Posterior vena cava (tissue), 2 donors: ENCODE data around the gene BRINP2. TPM values are rescaled to one million over a fixed set of nuclear protein-coding genes. Genes with fewer than 3 reads are reported as not detected.

Source experiments
- DNase-seq: peaks from one replicate; pipeline ENCODE4 v3.0.0-alpha.2; 2020; ENCODE audit warnings: low spot score
- intact Hi-C, 2 donors: fragments of 100-400 bp; cut with DNase I; formaldehyde crosslinking; loops; one replicate each; pipeline versions ENCODE4 v1.14.1 to v1.14.2; 2022 to 2023
- long read RNA-seq, 2 donors: library from polyadenylated mRNA; unstranded; transcript quantifications; one replicate each; pipeline ENCODE4 v2.0.0, GENCODE V29; 2020 to 2021
- total RNA-seq, 2 donors: library from RNA; stranded (reverse); fragmentation: NEBNext Ultra II Directional; extraction: Animal tissue kit (Norgen Biotek cat#: 25700); gene quantifications; one replicate each; pipeline ENCODE4 v1.2.1, GENCODE V29; 2021
- donor health status: DM: yes; HTN: yes; CAD: no.
- donor health status: DM: yes; HTN: yes; CAD: no.

BRINP2 gene
- under 1 TPM; 0.19 to 0.52 TPM for total RNA-seq
- long read RNA-seq, donor 1, result 0 reads
- long read RNA-seq, donor 2, result 0 reads

- no peak for DNase-seq
- intact Hi-C loops, result no loop called here
These were observed at the start of gene BRINP2 for GRCh38 chr1:177170756-177171535. TSS of gene BRINP2 (plus strand) at chr1:177170958. CDS start at chr1:177229877, 58,919 bp downstream.

GRCh38 chr1:177122461-177123251 lies 48.1 kb upstream of the BRINP2 start:
- DNase-seq, result no peak
- intact Hi-C loops, result no loop called here

GRCh38 chr1:177124577-177125278 lies 46.0 kb upstream of the BRINP2 start:
- no peak for DNase-seq
- intact Hi-C loops, result no loop called here

- DNase-seq, result no peak
- intact Hi-C loops, result no loop called here
These were observed 44.5 kb upstream of the BRINP2 start for GRCh38 chr1:177126267-177126666.

- DNase-seq, result no peak
- intact Hi-C loops, result no loop called here
These were observed 42.0 kb upstream of the BRINP2 start for GRCh38 chr1:177128665-177129281.

GRCh38 chr1:177130451-177130945 lies 40.3 kb upstream of the BRINP2 start:
- no peak for DNase-seq
- intact Hi-C loops, result no loop called here

- DNase-seq, result no peak
- intact Hi-C loops, result no loop called here
These were observed 39.0 kb upstream of the BRINP2 start for GRCh38 chr1:177131723-177132122.

- DNase-seq, result no peak
- intact Hi-C loops, result no loop called here
These were observed 38.6 kb upstream of the BRINP2 start for GRCh38 chr1:177132141-177132540.

GRCh38 chr1:177133977-177134538 lies 36.7 kb upstream of the BRINP2 start:
- DNase-seq, result no peak
- intact Hi-C loops, result no loop called here

- no peak for DNase-seq
- intact Hi-C loops, result no loop called here
These were observed 35.5 kb upstream of the BRINP2 start for GRCh38 chr1:177135250-177135649.

- intact Hi-C loops, result no loop called here
- DNase-seq, result no peak
These were observed 32.9 kb upstream of the BRINP2 start for GRCh38 chr1:177137814-177138213.

- DNase-seq, result no peak
- intact Hi-C loops, result no loop called here
These were observed 32.4 kb upstream of the BRINP2 start for GRCh38 chr1:177138347-177138746.

- no peak for DNase-seq
- intact Hi-C loops, result no loop called here
These were observed 28.7 kb upstream of the BRINP2 start for GRCh38 chr1:177142010-177142409.

- DNase-seq, result no peak
- intact Hi-C loops, result no loop called here
These were observed 27.9 kb upstream of the BRINP2 start for GRCh38 chr1:177142791-177143271.

GRCh38 chr1:177145106-177146070 lies 25.4 kb upstream of the BRINP2 start:
- intact Hi-C loops, result no loop called here
- no peak for DNase-seq

GRCh38 chr1:177146499-177146898 lies 24.3 kb upstream of the BRINP2 start:
- intact Hi-C loops, result no loop called here
- DNase-seq, result no peak

GRCh38 chr1:177162243-177162642 lies 8.5 kb upstream of the BRINP2 start:
- intact Hi-C loops, result no loop called here
- DNase-seq, result no peak

GRCh38 chr1:177163844-177164379 lies 6.8 kb upstream of the BRINP2 start:
- no peak for DNase-seq
- intact Hi-C loops, result no loop called here
